T1000 (cell line): ENCODE results near the gene SF3B3.
A peak's percentile ranks its signal among the peaks of the same experiment; 100 is the strongest.
"Not testable (repeated sequence)": the region's sequence is repeated elsewhere in the genome, so short reads cannot be mapped to it uniquely, and the experiment has no call there.

Experiments used
- DNase-seq: peaks from one replicate; lab custom pipeline; 2025; ENCODE audit warnings: mixed read lengths; lab: John Stamatoyannopoulos, UW

Gene SF3B3

DNA sequence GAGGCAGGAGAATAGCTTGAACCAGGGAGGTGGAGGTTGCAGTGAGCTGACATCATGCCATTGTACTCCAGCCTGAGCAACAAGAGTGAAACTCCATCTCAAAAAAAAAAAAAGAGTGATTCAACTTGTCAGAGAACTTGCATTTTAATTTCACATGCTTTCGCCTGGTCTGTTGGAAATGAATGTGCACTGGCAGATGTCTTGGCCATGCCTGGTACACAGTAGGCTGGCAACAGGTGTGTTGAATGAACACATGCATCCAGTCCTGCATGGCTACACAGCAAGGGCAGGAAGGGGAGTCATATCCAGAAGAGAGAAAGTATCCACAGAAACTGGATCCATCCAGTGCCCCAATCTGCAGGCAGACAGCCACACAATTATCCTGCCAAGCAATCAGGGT lies 11.8 kb upstream of the SF3B3 start:
- no peak for DNase-seq

DNA sequence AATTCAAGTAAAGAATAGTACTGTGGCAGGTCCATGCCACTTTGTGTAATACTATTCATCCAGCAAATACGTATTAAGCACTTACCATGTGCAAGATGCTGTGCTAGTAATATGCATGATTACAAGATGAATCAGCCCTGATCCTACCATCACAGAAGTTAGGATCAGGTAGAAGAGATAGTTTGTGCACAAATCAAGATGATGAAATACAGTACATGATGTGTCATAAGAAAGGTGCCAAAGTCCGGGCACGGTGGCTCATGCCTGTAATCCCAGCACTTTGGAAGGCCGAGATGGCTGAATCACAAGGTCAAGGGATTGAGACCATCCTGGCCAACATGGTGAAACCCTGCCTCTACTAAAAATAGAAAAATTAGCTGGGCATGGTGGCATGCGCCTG lies 11.2 kb upstream of the SF3B3 start:
- DNase-seq, result no peak

DNA sequence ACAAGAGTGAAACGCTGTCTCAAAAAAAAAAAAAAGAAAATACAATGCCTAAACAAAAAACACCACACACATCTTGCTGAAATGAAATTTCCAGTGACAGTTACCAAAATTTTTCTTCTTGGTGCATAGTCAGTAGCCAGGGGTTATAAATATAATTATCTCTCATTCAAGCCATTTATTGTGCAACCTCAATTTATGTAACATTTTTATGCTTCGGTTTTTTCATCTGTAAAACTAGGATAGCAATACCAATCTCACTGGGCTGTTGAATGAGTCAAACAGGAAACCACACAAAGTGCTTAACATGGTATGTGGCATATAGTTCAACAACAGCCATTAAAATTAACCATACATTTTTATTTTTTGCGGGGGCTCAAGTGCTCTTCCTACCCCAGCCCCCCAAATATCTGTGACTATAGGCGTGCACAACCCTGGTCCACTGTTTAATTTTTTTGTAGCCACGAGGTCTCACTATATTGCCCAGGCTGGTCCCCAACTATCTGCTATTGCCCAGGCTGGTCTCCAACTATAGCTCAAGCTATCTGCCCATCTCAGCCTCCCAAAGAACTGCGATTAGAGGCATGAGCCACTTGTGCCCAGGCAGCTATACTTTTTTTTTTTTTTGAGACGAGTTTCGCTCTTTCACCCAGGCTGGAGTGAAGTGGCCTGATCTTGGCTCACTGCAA lies 2.9 kb upstream of the SF3B3 start:
- no peak for DNase-seq

DNA sequence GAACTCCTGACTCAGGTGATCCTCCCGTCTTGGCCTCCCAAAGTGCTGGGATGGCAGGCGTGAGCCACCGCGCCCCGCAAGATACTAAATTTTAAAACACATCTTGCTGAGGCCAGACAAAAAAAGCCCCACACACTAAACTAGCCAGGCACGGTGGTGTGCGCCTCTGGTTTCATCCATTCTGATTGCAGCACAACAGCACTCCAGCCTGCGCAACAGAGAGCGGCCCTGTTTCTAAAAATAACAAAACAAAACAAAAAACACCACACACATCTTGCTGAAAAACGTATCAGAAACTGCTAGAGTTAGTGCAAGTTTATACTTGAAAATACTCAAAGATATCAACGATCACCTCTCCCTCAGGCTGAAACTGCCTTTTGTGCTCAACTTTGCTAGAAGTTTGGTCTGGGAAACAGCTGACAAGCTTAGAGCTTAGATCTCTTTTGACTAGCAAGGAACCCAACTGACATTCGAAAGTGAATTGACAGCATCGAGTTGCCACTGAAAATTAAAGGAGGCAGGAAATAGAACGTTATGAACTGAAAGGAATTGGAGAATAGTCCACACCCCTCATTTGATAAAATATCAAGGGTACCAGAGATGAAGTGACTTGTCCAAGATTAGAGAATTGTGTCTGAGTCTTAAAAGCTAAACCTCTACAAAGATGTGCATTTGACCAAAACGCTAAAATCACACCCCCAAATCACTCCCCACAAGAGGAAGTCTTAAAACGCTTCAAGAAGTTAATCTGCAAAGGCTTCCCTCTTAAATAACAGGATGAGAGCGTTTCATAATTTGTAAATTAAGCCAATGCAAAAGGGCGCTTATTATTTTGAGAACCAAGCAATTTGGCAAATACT lies 1.2 kb upstream of the SF3B3 start:
- DNase-seq, result no peak

DNA sequence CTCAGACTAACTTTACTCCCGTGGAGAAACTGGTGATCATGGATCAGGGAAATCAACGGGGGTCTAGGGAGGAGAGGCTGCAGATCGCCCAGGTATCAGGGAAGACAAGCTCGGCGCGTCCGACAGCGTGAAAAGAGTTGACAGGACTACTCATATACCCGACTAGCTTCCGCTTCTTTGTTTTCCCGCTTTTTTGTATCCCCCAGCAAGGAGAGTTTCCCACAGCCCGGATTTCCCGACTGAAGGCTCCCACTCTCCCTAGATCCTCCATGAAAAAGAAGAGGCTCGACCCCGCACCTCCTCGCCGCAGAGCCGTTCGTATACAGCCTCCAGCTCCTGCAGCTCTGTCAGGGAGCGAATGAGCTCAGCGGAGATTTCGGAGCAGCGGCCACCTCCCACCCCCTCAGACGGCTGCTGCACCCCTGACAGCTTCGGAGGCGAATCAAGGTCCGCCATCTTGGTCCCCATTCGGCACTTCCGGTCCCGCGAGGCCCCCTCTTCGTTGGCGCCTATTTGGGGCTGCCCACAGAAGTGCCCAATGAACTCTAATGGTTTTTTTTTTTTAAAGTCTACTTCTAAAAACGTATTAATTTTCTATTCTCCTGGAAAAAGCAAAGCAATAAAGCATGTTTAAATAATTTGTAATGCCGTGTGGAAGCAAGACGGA lies 407 bp upstream of the SF3B3 start, which contains the start of gene COG4:
Gene COG4 (minus strand): TSS at position 479 of the 667 bp plus-strand sequence. CDS start 11 bp downstream, at position 468.
- peak; percentile 59 for DNase-seq

DNA sequence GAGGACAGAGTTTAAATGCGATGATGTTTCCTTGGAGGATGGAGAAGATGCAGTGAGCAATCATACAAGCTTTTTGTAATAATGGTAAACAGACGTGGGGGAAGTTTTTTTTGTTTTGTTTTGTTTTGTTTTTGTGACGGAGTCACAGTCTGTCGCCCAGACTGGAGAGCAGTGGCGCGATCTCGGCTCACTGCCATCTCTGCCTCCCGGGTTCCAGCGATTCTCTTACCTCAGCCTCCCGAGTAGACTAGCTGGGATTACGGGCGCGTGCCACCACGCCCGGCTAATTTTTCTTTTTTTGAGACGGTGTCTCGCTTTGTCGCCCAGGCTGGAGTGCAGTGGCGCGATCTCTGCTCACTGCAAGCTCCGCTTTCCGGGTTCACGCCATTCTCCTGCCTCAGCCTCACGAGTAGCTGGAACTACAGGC lies 796 bp downstream of the SF3B3 start:
- not testable (repeated sequence) for DNase-seq

DNA sequence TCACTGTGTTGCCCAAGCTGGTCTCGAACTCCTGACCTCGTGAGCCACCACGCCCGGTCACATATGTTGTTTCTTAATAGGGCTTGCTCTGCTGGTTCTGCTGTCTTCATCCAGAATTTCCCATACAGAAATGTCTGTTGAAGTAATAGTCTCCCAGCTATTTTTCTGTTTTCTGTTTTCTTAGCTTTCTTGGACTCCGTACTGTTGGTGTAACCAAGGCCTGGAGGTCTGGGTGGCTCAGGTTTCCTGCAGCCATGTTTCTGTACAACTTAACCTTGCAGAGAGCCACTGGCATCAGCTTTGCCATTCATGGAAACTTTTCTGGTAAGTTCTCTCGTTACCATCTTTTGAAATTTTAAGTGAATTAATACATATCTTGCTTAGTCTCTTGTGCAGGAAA lies 2.8 kb downstream of the SF3B3 start:
- DNase-seq, result no peak

DNA sequence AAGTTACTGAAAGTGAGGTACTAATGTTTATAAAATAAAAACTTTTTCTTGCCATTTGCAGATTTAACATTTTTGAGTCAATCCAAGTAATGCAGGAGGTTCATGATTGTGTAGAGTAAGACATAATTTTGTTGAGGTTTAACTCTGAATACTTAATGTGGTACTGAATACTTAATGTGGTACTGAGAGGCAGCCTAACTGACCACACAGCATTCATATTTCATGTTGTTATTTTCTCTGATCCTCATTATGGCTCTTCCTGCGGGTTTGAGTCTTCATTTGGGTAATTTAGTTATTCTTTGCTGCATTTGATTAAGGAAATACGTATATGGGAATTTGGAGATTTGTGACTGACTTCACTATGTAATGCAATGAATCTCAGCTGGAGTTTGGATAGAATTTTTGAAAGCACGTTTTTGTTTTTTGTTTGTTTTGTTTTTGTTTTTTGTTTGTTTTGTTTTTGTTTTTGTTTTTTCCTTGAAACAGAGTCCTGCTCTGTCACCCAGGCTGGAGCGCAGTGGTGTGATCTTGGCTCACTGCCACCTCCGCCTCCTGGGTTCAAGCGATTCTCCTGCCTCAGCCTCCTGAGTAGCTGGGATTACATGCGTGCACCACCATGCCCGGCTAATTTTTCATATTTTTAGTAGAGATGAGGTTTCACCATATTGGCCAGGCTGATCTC lies 3.8 kb downstream of the SF3B3 start:
- no peak for DNase-seq

DNA sequence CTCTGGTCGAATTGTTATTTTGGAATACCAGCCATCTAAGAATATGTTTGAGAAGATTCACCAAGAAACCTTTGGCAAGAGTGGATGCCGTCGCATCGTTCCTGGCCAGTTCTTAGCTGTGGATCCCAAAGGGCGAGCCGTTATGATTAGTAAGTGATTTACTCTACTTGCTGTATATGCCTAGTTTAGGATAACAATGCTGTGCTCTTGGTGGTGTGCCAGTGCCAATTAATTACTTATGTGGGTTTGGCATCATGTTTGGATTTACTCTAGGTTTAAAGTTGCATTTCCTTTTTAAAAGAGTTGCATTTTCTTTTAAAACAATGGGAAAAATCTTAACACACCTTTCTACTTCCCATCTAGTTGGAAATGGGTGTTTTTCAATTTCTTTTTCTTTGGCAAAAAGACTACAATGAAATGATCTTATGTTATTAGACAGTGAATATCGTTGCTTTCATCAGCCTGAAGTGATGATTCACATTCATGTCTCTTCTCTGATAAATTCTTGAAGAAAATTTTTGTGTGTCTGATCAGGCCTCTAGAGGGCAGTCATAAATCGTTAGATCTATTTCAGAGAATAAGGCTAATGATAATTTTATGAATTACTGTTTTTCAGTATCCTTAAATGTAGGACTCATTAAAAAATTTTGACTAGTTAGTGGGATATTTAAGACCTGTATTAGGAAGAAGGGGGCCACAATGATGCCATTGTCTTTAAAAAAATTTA lies 5.6 kb downstream of the SF3B3 start:
- no peak for DNase-seq

DNA sequence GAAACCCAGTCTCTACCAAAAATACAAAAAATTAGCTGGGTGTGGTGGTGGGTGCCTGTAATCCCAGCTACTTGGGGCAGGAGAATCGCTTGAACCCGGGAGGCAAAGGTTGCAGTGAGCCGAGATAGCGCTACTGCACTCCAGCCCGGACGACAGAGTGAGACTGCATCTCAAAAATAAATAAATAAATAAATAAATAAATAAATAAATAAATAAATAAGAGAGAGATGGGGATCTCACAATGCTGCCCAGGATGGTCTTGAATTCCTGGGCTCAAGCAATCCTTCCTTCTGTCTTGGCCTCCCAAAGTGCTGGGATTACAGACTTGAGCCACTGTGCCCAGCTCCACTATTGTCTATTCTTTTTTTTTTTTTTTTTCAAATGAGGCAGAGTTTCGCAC lies 6.3 kb downstream of the SF3B3 start:
- not testable (repeated sequence) for DNase-seq

DNA sequence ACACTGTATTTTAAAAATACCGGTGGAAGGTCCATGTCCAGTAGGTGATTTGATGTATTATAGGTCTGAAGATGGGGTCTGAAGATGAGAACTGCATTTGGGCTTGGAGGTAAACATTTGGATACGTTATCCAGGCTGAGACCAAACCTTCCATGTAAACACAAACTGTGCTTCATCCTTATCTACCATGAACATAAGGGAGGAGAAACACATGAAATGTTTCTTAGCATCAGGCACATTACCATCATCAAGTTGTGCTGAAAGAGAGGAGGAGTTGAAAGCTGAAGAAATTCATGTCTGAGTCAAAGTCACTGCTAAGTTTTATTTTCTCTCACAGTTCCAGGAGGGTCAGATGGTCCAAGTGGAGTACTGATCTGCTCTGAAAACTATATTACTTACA lies 11.4 kb downstream of the SF3B3 start:
- no peak for DNase-seq

DNA sequence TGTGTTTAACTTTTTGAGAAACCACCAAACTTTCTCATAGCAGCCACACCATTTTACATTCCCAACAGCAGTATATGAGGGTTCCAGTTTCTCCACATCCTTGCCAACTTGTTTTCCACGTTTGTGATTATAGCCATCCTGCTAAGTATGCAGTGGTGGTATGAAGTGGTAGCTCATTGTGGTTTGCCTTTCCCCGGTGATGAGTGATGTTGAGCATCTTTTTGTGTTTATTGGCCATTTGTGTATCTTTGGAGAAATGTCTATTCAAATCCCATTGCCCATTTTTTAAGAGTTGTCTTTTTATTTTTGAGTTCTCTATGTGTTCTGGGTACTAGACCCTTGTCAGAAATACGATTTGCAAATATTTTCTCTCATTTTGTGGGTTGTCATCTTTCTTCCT lies 17.4 kb downstream of the SF3B3 start:
- no peak for DNase-seq

DNA sequence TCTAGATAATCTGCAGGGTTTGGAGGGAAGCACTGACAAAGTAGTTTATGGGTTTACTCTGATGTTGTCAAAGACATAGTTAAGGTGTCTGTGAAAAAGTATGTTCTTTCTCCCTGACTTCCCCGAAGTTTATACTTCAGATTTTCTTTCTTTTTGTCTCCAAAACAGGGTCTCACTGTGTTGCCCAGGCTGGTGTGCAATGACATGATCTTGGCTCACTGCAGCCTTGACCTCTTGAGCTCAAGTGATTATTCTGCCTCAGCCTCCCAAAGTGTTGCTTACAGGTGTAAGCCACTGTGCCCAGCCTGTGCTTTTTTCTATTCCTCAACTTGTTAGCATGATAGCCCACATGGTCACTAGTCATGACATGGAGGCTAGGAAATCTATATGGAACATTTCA lies 20.9 kb downstream of the SF3B3 start:
- no peak for DNase-seq

DNA sequence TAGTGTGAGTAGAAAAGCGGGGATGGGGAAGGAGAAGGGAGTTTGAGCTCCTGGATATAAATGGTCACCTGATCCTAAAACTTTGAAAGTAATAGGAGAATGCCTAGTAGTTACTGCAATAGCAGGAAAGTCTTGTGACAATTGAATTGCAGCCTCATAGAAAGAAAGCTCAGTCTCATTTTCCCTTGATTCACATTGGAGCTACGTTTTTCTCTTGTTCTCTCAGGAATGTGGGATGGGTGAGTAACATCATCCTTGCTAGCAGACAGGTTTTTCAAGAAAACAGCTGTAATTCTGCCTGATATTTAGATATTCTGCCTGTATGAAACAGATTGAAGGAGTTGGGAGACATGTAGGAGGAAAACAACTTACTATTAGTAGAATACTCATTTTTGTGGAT lies 25.3 kb downstream of the SF3B3 start:
- no peak for DNase-seq

DNA sequence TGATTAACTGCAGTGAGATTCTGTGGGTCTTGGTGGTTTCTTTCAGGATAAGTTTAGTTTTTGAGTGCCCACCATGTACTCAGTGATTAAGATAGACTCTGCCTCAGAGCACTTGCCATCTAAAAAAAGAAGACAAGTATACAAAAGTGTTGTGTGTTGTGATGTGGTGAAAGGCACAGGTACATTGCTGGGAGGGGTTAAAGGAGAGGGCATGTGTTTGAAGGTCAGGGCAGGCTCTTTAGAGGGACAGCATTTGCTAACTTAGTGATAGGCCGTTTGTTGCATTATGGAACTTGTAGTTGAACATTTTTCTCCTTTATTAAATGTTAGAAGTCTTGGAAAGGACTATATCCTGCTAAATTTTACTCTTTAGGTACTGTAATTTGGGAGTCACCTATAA lies 26.5 kb downstream of the SF3B3 start:
- no peak for DNase-seq

DNA sequence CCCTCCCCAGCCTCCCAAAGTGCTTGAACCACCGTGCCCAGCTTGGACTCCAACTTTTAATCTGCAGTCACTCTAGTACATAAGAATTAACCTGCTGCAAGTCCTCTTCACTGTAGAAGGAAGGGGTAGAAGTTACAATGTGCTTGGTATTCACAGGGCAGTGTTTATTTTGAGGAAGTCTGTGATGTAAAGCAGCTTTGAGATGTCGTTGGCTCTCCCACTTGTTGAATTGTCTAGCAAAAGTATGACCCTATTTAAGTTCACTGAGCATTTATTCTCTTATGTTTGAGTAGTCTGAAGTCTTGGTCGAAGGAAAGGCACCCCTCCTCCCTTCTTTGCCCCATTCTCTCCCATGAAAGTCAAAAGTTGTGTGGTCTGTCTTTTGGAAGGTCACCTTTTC lies 28.2 kb downstream of the SF3B3 start:
- no peak for DNase-seq

DNA sequence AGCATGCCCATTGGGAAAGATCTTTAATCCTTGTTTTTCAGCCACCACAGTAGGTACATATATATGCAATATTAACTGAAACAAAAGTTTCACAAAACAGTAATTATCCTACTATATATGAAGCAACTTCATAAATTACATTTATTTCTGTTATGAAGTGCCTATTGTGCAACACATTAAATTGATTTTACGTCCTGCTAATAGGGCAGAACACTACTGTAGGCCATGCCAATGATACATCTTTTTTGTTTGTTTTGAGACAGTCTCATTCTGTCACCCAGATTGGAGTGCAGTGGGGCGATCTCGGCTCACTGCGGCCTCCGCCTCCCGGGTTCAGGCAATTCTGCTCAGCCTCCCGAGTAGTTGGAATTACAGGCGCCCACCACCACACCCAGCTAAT lies 29.1 kb downstream of the SF3B3 start:
- no peak for DNase-seq

DNA sequence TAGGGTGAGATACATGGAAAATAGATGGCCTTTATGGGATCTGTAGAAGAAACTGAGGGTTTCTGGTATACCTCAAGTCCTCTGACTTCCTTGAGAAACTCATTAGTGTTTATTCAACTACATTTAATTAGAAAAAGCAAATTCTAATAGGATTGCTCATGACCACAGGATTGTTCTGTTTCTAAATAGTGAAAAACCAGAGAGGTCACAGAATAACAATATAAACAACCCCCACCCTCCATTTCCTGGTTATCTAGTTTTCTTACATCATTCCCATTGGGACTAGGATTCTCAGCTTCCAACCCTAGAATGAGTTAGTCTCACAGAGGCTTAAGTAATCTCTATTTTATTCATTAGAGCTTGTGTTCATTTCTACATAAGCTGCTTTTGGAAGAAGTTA lies 30.0 kb downstream of the SF3B3 start:
- no peak for DNase-seq

DNA sequence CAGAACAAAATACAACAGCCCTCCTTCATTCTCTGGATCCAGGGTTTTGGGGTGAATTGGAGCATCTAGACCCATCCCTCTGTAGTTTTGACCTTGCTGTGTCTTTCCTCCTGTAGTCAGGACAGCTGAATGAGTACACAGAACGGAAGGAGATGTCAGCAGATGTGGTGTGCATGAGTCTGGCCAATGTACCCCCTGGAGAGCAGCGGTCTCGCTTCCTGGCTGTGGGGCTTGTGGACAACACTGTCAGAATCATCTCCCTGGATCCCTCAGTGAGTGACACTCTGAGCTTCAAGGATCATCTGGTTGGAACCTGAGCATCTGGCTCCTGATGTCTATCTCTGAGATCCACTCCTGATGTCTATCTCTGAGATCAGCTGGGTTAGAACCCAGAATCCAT lies 32.4 kb downstream of the SF3B3 start:
- DNase-seq, result no peak

DNA sequence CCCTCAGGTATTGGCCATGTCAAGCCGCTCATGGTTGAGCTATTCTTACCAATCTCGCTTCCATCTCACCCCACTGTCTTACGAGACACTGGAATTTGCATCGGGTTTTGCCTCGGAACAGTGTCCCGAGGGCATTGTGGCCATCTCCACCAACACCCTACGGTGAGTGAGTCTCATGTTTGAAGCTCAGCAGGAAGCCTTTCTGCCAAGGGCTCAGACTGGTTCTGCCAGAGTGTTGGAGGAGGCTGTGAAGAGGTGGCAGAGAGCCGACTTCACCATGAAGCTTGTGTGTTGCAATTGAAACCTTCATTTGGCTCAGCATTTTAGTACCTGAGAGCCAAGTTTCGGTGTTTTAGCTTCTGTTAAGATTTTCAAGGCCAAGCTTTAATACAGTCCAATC lies 38.0 kb downstream of the SF3B3 start:
- DNase-seq, result no peak

DNA sequence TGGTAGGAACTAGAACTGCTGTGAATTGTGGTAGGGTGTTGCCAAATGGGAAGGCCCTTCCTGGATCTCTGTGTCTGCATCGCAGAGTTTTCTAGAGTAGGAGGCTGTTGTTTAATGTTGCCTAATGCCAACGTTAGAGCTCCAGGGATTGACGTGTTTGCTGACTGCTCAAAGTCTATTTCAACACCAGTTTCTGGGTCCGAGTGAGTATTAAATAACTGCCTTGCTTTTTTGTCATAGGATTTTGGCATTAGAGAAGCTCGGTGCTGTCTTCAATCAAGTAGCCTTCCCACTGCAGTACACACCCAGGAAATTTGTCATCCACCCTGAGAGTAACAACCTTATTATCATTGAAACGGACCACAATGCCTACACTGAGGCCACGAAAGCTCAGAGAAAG lies 40.0 kb downstream of the SF3B3 start:
- no peak for DNase-seq

DNA sequence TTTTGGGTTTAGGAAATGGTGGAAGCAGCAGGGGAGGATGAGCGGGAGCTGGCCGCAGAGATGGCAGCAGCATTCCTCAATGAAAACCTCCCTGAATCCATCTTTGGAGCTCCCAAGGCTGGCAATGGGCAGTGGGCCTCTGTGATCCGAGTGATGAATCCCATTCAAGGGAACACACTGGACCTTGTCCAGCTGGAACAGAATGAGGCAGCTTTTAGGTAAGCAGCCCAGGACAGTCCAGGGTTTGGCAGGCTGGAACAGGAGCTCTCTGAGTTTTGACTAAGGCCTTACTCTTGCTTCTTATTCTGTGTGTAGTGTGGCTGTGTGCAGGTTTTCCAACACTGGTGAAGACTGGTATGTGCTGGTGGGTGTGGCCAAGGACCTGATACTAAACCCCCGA lies 41.4 kb downstream of the SF3B3 start:
- DNase-seq, result no peak
